ENCODE data around the gene ANO1. TPM values are rescaled to one million over a fixed set of nuclear protein-coding genes. Genes with fewer than 3 reads are reported as not detected.
A peak's percentile ranks its signal among the peaks of the same experiment; 100 is the strongest.
"Not testable (repeated sequence)": the region's sequence is repeated elsewhere in the genome, so short reads cannot be mapped to it uniquely, and the experiment has no call there.

ANO1 gene
- total RNA-seq, 1 donor from 2014 or later, result not detected

GRCh38 chr11:70205049-70205725, 127.1 kb downstream of the ANO1 start:
- DNase-seq (ENCODE audit: low read depth in 2 of 2), result peak in 1 of 2 donors; percentile 48

- DNase-seq (ENCODE audit: low read depth in 2 of 2), result no peak
Observed at GRCh38 chr11:70205766-70206165, 127.6 kb downstream of the ANO1 start.

- no peak for DNase-seq (ENCODE audit: low read depth in 2 of 2)
Observed at GRCh38 chr11:70206226-70206981, 128.3 kb downstream of the ANO1 start.

GRCh38 chr11:70206982-70207376, 128.9 kb downstream of the ANO1 start:
- no peak for DNase-seq (ENCODE audit: low read depth in 2 of 2)

- DNase-seq (ENCODE audit: low read depth in 2 of 2), result no peak
Observed at GRCh38 chr11:70207531-70208131, 129.5 kb downstream of the ANO1 start.

- no peak for DNase-seq (ENCODE audit: low read depth in 2 of 2)
Observed at GRCh38 chr11:70209391-70209912, 131.3 kb downstream of the ANO1 start.

GRCh38 chr11:70210051-70210501, 132.0 kb downstream of the ANO1 start:
- DNase-seq (ENCODE audit: low read depth in 2 of 2), result peak in 1 of 2 donors; percentile 64

GRCh38 chr11:70210530-70210929, 132.4 kb downstream of the ANO1 start:
- no peak for DNase-seq (ENCODE audit: low read depth in 2 of 2)

- DNase-seq (ENCODE audit: low read depth in 2 of 2), result peak in 1 of 2 donors; percentile 38
Observed at GRCh38 chr11:70212227-70212811, 134.2 kb downstream of the ANO1 start.

GRCh38 chr11:70217388-70217787, 139.3 kb downstream of the ANO1 start:
- DNase-seq (ENCODE audit: low read depth in 2 of 2), result not testable (repeated sequence)

GRCh38 chr11:70218076-70218475, 140.0 kb downstream of the ANO1 start:
- not testable (repeated sequence) for DNase-seq (ENCODE audit: low read depth in 2 of 2)

DNA sequence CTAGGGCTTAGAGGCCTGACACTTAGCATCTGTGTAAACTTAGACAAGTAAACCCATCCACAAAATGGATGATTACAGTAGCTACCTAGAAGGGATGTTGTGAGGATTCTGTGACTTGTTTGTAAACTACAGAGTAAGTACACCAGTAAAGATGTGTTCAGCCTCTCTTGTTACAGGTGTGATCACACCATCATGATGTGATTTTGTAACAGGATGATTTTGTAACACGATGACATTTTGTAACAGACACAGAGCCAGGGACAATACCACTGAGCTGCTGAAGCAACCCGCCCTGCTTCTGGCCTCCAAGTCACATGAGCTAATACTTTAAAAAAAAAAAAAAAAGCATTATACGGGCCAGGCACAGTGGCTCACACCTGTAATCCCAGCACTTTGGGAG, 142.0 kb downstream of the ANO1 start:
- no peak for DNase-seq (ENCODE audit: low read depth in 2 of 2)

GRCh38 chr11:70220920-70221319, 142.8 kb downstream of the ANO1 start:
- DNase-seq (ENCODE audit: low read depth in 2 of 2), result no peak

- DNase-seq (ENCODE audit: low read depth in 2 of 2), result no peak
Observed at GRCh38 chr11:70225681-70226177, 147.6 kb downstream of the ANO1 start.

GRCh38 chr11:70226183-70226582, 148.1 kb downstream of the ANO1 start:
- DNase-seq (ENCODE audit: low read depth in 2 of 2), result no peak

DNA sequence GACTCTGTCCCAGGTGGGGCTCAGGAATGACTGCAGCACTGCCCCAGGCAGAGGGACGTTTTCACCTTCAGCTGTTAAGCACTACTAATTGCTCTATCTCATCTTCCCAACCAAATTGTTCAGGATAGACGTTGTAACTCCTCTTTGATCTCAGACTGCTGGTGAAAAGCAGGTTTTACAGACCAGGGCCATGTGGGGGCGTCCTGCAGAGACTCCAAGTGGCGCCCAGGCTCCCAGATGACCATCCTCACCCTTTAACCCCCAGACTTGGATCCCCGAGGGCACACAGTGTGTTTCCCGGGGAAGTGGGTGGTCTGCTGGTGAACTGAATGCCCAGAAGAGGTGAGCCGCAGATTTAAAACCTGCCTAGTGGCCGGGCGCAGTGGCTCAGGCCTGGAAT, 148.8 kb downstream of the ANO1 start:
- DNase-seq (ENCODE audit: low read depth in 2 of 2), result peak; percentile 20 to 31

GRCh38 chr11:70229737-70230136, 151.6 kb downstream of the ANO1 start:
- no peak for DNase-seq (ENCODE audit: low read depth in 2 of 2)

- DNase-seq (ENCODE audit: low read depth in 2 of 2), result no peak
Observed at GRCh38 chr11:70230151-70230839, 152.2 kb downstream of the ANO1 start.

- no peak for DNase-seq (ENCODE audit: low read depth in 2 of 2)
Observed at GRCh38 chr11:70230840-70231710, 153.0 kb downstream of the ANO1 start.

GRCh38 chr11:70233034-70233433, 154.9 kb downstream of the ANO1 start:
- no peak for DNase-seq (ENCODE audit: low read depth in 2 of 2)
